Activated CD4-positive, CD25-positive, alpha-beta regulatory T cell (primary cell): ENCODE data around the gene MMP11.

ENCODE experiments used
- DNase-seq, 4 experiments: peaks; one replicate each; lab custom pipeline; 2025; lab: John Stamatoyannopoulos, UW

Gene MMP11

GRCh38 chr22:23760056-23760455, 12.6 kb upstream of the MMP11 start:
- DNase-seq: no peak

- no peak for DNase-seq
These were observed 9.6 kb upstream of the MMP11 start, which contains the start of gene C22orf15 for GRCh38 chr22:23762842-23763578. Gene C22orf15, plus strand, starts transcription at chr22:23762990. Its CDS starts 317 bp downstream, at chr22:23763307.

DNA sequence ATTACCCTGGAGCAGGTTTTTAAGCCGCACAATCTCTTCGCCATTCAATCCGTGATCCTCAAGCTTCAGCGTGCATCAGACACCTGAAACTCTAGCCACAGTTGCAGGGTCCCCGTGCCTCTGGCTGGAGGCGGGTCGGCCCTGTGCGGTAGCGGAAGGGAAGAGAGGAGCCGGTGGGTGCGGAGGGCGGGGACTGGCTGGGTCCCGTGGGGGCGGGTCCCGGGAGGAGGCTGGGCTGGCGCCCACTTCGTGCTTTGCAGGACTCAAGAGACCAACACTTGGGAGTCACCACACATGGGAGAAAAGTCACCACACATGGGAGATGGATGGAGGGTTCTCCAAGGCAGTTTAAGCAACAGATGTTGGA, 9.1 kb upstream of the MMP11 start:
- peak in 3 of 4 experiments; percentile 12 to 23 (median 21) for DNase-seq

GRCh38 chr22:23763954-23764353, 8.7 kb upstream of the MMP11 start:
- DNase-seq: no peak

DNA sequence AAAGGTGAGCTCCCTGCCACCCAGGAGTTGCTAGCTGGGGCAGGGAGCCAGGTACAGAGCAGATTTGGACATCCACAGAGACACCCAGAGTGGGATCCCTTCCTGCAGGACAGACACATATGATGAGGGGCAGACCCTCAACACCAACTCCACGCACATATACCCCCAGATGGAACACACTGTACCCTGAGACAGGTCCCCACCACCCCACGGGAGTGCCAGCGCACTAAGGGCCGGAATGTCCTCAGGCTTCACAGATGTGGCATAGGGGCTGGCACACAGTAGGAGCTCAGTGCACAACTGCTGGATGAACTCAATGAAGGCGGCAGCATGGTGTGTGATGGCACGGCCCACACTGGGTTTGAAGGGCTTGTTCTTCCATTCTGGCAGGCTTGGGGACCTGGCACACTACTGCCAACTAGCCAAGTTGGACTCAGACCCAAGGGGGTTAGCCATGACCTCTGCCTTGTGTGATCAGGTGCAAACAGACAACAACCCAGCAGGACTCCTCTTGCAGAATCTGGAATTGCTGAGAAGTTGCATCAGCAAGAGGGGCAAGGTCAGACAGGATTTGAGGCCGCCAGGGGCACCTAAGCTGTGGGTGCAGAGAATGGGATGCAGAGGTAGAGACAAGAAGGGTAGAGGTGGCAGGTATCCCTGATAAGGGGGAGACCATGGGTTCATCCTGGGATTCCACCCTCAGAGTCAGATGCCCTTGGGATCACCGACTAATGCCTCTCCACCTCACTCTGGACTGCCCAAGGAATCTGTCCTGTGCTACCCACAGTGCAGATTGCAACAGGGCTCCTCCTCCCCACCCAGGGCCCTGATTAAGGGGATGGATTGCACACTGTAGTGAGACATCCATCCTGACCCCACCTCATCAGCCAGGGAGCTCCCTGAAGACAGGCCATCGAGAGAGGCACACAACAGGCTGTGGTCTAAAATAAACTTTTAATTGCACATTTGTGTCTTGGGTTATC, 7.5 kb upstream of the MMP11 start:
- DNase-seq: no peak

DNA sequence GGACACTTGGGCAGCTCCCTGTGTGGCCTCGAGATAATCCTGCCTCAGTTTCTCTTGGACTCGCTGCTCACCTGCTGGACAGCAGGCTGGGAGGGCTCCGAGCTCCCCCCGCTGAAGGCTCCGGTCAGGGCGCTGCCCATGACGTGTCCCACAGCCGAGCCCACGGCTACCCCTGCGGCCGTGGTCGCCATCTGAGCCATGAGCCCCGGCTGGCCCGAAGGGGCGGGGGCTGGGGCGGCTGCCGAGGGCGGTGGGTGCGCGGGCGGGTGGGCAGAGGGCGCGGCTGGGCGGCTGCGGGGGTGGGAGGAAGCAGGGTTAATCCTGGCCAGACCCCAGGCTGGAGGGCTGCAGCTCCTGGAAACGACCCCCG, 5.4 kb upstream of the MMP11 start:
- no peak for DNase-seq

GRCh38 chr22:23767673-23768548, 4.7 kb upstream of the MMP11 start, which contains the start of gene CHCHD10:
Gene CHCHD10, minus strand, starts transcription at chr22:23767972. Its CDS starts 98 bp downstream, at chr22:23767874.
- DNase-seq: peak; percentile 55 to 65 (median 57)

- no peak for DNase-seq
These were observed 3.2 kb upstream of the MMP11 start for GRCh38 chr22:23769321-23769965.

GRCh38 chr22:23772315-23772648, 367 bp upstream of the MMP11 start:
- DNase-seq: no peak

DNA sequence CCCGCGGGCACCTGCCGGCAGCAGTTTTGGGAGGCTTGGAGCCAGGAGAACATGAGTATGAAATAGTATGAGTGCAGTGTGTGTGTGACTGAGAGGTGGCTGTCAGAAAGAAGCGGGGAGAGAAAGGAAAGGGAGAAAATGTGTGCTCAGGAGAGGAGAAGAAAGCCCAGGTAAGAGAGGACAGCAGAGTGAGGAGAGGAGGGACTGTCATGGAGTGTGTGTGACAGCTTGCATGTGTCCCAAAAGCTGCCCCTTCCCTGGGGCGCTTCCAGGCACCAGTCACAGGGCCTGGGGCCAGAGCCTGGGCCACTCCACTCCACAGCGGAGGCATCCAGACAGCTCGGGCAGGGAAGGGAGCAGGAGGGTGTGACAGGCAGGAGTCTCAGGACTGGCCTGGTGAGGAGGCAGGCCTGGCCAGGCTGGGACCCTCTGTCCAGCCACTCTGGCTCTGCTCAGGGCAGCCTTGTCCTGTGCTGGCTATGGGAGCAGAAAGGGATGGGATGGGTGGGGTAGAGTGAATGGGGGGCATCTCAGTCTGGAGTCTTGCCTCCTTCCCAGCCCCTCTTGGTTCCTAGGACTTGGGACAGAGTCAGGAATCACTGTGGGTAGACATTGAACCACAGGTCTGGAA, 949 bp downstream of the MMP11 start:
- no peak for DNase-seq

GRCh38 chr22:23774114-23774921, 1.7 kb downstream of the MMP11 start:
- DNase-seq: no peak

- no peak for DNase-seq
These were observed 2.3 kb downstream of the MMP11 start for GRCh38 chr22:23774922-23775436.

DNA sequence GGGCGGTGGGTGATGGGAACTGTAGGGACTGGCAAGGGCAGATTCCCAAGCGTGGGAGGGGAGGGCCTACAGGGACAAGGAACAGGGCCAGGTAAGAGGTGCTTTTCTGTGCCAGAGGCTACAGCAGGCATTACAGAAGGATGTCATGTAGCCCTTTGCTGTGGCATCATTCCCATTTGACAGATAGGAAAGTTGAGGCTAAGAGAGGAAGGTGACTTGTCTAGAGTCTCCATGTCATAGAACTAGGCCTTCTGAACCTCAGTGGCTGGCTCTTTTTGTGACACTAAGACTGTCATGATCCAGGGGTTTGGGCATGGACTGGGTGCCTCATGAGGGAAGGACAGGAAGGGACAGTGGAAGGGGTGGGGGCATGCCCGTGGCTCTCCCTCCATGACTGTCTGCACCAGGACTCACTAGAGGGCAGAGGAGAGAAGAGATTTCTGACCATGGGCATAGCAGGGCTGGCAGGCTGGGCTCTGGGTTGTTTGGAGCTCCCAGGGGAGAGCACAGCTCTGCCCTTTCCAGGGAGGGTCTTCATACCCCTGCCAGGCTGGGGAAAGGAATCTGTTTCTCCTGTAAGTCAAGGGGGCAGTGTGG, 3.2 kb downstream of the MMP11 start:
- DNase-seq: no peak

DNA sequence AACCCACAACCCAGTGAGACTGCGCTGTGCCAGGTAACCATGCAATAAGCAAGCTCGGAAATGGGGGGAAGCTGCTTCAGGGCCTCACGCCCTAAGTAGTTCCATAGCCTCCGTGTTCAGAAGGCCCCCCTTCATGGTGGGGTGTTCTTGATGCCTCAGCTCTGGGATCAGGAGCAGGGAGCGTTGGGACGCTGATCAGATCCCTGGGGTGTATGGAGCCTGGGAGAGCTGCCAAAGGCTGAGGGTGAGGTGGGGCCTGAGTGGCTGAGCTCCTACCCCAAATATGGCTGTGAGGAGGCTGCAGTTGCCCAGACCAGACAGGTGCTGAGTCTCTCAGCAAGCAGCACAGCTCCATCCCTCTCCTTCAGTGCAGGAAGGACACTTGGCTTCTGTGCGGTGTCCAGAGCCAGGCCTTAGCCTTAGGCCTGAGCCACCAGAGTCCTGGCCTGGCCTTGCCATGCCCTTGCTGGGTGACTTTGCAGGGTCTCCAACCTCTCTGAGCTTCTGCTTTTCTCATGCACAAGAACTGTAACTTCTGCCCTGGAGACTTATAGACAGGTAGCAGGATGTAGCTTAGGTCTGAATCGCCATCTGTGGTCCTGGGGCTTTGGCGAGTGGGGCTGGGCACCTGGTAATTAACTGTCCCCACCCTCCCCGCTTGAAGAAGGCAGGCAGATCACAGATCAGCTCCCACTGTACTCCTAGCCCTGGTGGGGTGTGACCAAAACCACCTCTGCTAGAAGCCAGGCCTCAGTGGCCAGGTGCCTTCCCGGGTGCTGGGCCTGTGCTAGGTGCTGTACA, 5.3 kb downstream of the MMP11 start:
- DNase-seq: no peak

GRCh38 chr22:23778577-23778900, 5.9 kb downstream of the MMP11 start:
- no peak for DNase-seq

DNA sequence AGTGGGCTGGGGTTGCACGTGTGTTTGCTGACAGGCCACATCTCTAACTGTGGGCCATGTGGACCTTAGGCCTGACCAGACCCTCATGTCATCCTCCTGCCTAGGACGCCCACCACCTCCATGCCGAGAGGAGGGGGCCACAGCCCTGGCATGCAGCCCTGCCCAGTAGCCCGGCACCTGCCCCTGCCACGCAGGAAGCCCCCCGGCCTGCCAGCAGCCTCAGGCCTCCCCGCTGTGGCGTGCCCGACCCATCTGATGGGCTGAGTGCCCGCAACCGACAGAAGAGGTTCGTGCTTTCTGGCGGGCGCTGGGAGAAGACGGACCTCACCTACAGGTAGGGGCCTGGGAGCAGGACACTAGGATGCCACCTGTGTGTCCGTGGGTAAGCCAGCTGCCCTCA, 6.4 kb downstream of the MMP11 start:
- DNase-seq: no peak

DNA sequence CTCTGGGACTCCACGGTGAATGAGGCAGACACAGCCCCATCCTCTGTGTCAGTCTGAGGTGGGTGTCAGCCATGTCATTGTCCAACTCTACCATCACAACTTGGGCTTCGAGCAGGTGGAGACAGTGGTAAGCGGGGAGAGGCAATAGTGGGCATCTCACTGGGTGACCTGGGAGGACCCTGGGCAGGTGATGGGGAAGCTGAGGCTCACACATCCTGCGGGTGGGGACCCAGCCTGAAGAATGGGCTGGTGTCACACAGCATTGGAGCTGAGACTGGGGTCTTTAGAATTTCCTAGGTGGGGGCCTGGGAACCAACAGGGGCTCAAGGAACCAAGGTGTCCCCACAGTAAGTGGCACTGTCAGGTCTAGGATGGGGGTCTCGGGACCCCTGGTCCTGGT, 7.1 kb downstream of the MMP11 start:
- no peak for DNase-seq

GRCh38 chr22:23780146-23780748, 7.6 kb downstream of the MMP11 start:
- no peak for DNase-seq
